NB4 (cell line): ENCODE results near the gene MRPL12.

Experiments
- DNase-seq: peaks from one replicate; pipeline ENCODE4 v3.0.0; 2010; ENCODE audit warnings: low read depth
- H3K4me3 ChIP-seq: one replicate; pipeline ENCODE4 v1.5.1; 2011; ENCODE audit warnings: mild to moderate bottlenecking, low read depth, low read length, moderate library complexity
- CTCF ChIP-seq: IDR thresholded peaks from one replicate; pipeline ENCODE4 v1.5.1; 2012; ENCODE audit warnings: low read depth, low read length
- MYC ChIP-seq: IDR thresholded peaks from 2 replicates; pipeline ENCODE4 v1.6.1; 2011; ENCODE audit warnings: low read depth, low read length
- POLR2A ChIP-seq: IDR thresholded peaks from 2 replicates; pipeline ENCODE4 v1.6.1; 2011; ENCODE audit warnings: mild to moderate bottlenecking; ENCODE audit not compliant: insufficient read length; ENCODE audit errors: extremely low read depth
- TF ChIP-seq, protein P1 (sequence below): IDR thresholded peaks from 2 replicates; pipeline ENCODE4 v1.6.1; 2011; ENCODE audit warnings: low read depth, low read length

The MRPL12 gene

GRCh38 chr17:81683584-81684441 is 19.4 kb upstream of the MRPL12 start, which contains the start of the genes ARL16 and HGS:
Gene ARL16, minus strand, starts transcription at chr17:81683797. Its CDS starts 44 bp downstream, at chr17:81683753.
Gene HGS, plus strand, starts transcription at chr17:81684011. Its CDS starts 56 bp downstream, at chr17:81684067.
- H3K4me3 ChIP-seq: peak within 1 kb of the TSS; percentile 90
- DNase-seq: peak; percentile 98
- TF ChIP-seq CTCF: no peak
- TF ChIP-seq, protein P1, sequence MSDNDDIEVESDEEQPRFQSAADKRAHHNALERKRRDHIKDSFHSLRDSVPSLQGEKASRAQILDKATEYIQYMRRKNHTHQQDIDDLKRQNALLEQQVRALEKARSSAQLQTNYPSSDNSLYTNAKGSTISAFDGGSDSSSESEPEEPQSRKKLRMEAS: no peak
- TF ChIP-seq POLR2A: peak; percentile 39
- TF ChIP-seq MYC: no peak

- H3K4me3 ChIP-seq: peak overlapping the region; percentile 90
- TF ChIP-seq, protein P1: peak; percentile 77; the same call in 1 of the 2 replicates
- TF ChIP-seq MYC: no peak
- DNase-seq: no peak
These were observed 18.7 kb upstream of the MRPL12 start for GRCh38 chr17:81684442-81684911.

GRCh38 chr17:81685108-81685507 is 18.1 kb upstream of the MRPL12 start:
- DNase-seq: peak; percentile 49
- peak overlapping the region; percentile 90 for H3K4me3 ChIP-seq
- TF ChIP-seq CTCF (no peak), MYC (no peak), POLR2A (no peak)
- TF ChIP-seq, protein P1: no peak

GRCh38 chr17:81686614-81687013 is 16.6 kb upstream of the MRPL12 start:
- H3K4me3 ChIP-seq: no peak overlapping the region
- DNase-seq: no peak
- TF ChIP-seq CTCF (no peak), MYC (no peak), POLR2A (no peak)
- TF ChIP-seq, protein P1: no peak

GRCh38 chr17:81687770-81688541 is 15.2 kb upstream of the MRPL12 start:
- no peak for TF ChIP-seq CTCF
- no peak for TF ChIP-seq POLR2A
- no peak for TF ChIP-seq MYC
- no peak overlapping the region for H3K4me3 ChIP-seq
- no peak for DNase-seq

DNA sequence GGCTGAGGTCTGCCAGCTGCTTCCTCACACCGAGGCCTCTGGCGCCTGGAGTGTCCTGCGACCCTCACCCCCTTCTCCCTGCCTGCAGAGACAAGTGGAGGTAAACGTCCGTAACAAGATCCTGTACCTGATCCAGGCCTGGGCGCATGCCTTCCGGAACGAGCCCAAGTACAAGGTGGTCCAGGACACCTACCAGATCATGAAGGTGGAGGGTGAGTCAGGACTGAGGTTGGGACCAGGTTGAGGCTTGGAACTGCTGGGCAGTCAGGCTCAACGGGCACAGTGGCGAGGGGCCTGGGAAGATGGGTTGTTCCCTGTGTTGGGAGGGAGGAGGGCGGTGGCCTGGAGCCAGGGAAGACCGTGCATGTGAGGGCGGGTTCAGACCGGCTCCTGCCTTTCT is 14.6 kb upstream of the MRPL12 start:
- no peak overlapping the region for H3K4me3 ChIP-seq
- no peak for DNase-seq
- TF ChIP-seq MYC: no peak
